ENCODE measurements around the gene ZSWIM8. TPM values are rescaled to one million over a fixed set of nuclear protein-coding genes. Genes with fewer than 3 reads are reported as not detected.

The ZSWIM8 gene
- total and polyA plus RNA-seq, 2 of the 8 experiments (the other 6 are each of a cell fraction or from before 2014, with no cell fraction given), result 44.7 to 99.7 TPM

- 0 out of 2 replicates have a peak, but pooled peaks cover 4% of the 10 kb centered on the region for H3K79me1 ChIP-seq (ENCODE audit: low read depth, low read length)
- ChIA-PET POLR2A (ENCODE audit: partially characterized antibody) (interaction anchor here (0.6 to 11.1 kb wide), 11 partner anchors 14 to 188 kb away, joined by 3 to 137 read pairs (median 5); partner anchors contain the start of gene ZSWIM8), CTCF (ENCODE audit: partially characterized antibody) (interaction anchor here (0.6 to 2.7 kb wide), 6 partner anchors 8 to 279 kb away, joined by 3 to 13 read pairs (median 6); no protein-coding TSS in a partner anchor)
- H3K4ac ChIP-seq (replicated peaks; ENCODE audit: insufficient read length, low read depth, low read length), result no peak overlapping the region
- H3K27me3 ChIP-seq (replicated peaks in 1 of 4; ENCODE audit: control insufficient read depth in 3 of 4, extremely low read depth in 1 of 4, insufficient read depth in 3 of 4, low read length in 3 of 4), result no peaks in the 10 kb centered on the region
- no peaks in the 10 kb centered on the region; the same call in 1 of the 2 replicates for H3K23me2 ChIP-seq (ENCODE audit: low read depth, low read length)
- no peak overlapping the region for H3K14ac ChIP-seq (ENCODE audit: insufficient read length)
- no peak overlapping the region for H2AFZ ChIP-seq (ENCODE audit: low read length)
- H3K79me2 ChIP-seq (ENCODE audit: control insufficient read depth in 1 of 2, insufficient read depth in 2 of 2, low read length in 2 of 2), result no peaks in the 10 kb centered on the region
- no peak overlapping the region for H2BK20ac ChIP-seq (ENCODE audit: low read length)
- no peak overlapping the region for H4K5ac ChIP-seq (ENCODE audit: insufficient read length, low read depth, low read length)
- no peaks in the 10 kb centered on the region for H3K9me3 ChIP-seq (ENCODE audit: insufficient read depth in 2 of 2, low read depth in 1 of 2, low read length in 1 of 2)
- no peak overlapping the region for H2BK12ac ChIP-seq (ENCODE audit: low read depth, low read length)
- H2AK5ac ChIP-seq (ENCODE audit: low read depth, low read length), result no peak overlapping the region
- no peak overlapping the region for H3K27ac ChIP-seq (ENCODE audit: low read depth, low read length)
- H2BK15ac ChIP-seq (ENCODE audit: low read length), result no peak overlapping the region
- 3% methylated on average over 33 of the region's 63 CpGs; no CpG with 5 or more reads in 1 of the 2 experiments for WGBS, 2 experiments (ENCODE audit: extremely low coverage in 1 of 2, insufficient coverage in 1 of 2, insufficient read length in 1 of 2, insufficient replicate concordance in 2 of 2, low coverage in 1 of 2, low lambda C conversion rate in 2 of 2, missing lambda C conversion rate in 1 of 2)
- H4K20me1 ChIP-seq (replicated peaks in 1 of 2; ENCODE audit: control insufficient read depth in 1 of 2, insufficient read depth in 2 of 2, low read length in 2 of 2), result peaks cover 0 to 14% of the 10 kb centered on the region in 2 experiments
- no peak overlapping the region for H3K23ac ChIP-seq (ENCODE audit: insufficient read length)
- no peak overlapping the region for H4K91ac ChIP-seq (replicated peaks; ENCODE audit: insufficient read length, low read length)
- H2BK120ac ChIP-seq (replicated peaks; ENCODE audit: low read depth, low read length), result no peak overlapping the region
- peak overlapping the region; percentile 80; the same call in 1 of the 2 replicates for H4K8ac ChIP-seq (ENCODE audit: extremely low read depth, insufficient read depth, low read length)
- DNase-seq (ENCODE audit: low read depth in 1 of 2, low spot score in 2 of 2), result peak in 1 of 2 experiments; percentile 75
- no peak overlapping the region; the same call in 1 of the 2 replicates for H2BK5ac ChIP-seq (ENCODE audit: low read depth, low read length)
- H3K9ac ChIP-seq (replicated peaks in 1 of 4; ENCODE audit: extremely low read depth in 1 of 4, low read depth in 3 of 4, low read length in 3 of 4), result peak overlapping the region; percentile 42 to 84 (median 52); a peak in 4 of 7 replicates
- peak overlapping the region; percentile 71 to 80 for H3K4me2 ChIP-seq (ENCODE audit: insufficient read depth in 1 of 2, low read depth in 2 of 2, low read length in 2 of 2)
- peaks cover 0 to 4% (median 2%) of the 10 kb centered on the region in 4 experiments; a peak in 4 of 7 replicates for H3K4me1 ChIP-seq (replicated peaks in 1 of 4; ENCODE audit: control insufficient read depth in 3 of 4, insufficient read depth in 4 of 4, low read length in 3 of 4)
- no peak for FAIRE-seq
- H3K36me3 ChIP-seq (ENCODE audit: control insufficient read depth in 2 of 4, insufficient read depth in 4 of 4, low read length in 3 of 4), result peaks cover 4 to 20% (median 16%) of the 10 kb centered on the region in 4 experiments; a peak in 5 of 8 replicates
- H3K56ac ChIP-seq (replicated peaks; ENCODE audit: insufficient read length, low read depth, low read length), result no peak overlapping the region
- no peak overlapping the region for H3K18ac ChIP-seq (ENCODE audit: extremely low read depth, low read length)
- TF ChIP-seq HDAC2 (IDR thresholded peaks at IDR 0.05; ENCODE audit: borderline replicate concordance in 1 of 2, low read depth in 2 of 2, low read length in 2 of 2) (0 out of 4 replicates have a peak, but pooled peaks of 1 of the 2 experiments have one; percentile 6), TBP (IDR thresholded peaks at IDR 0.05; ENCODE audit: low read depth, low read length) (0 out of 2 replicates have a peak, but pooled peaks have one; percentile 48), KDM4A (IDR thresholded peaks at IDR 0.05; ENCODE audit: low read depth, low read length, severe bottlenecking) (peak; percentile 83), NANOG (IDR thresholded peaks at IDR 0.05; ENCODE audit: insufficient read depth, low read depth, low read length, poor library complexity, severe bottlenecking) (no peak), PHF8 (conservative IDR thresholded peaks at IDR 0.05; ENCODE audit: low read depth, low read length) (0 out of 2 replicates have a peak, but pooled peaks have one; percentile 57)
- peak overlapping the region; percentile 69 to 91 (median 78) for H3K4me3 ChIP-seq (ENCODE audit: extremely low read depth in 1 of 4, insufficient read depth in 2 of 4, low read depth in 3 of 4, low read length in 4 of 4)
Observed at GRCh38 chr10:73810735-73811465, 25.5 kb downstream of the ZSWIM8 start.
